GM12878 (cell line): Measurements from ENCODE around the gene MAGI2. TPM values are rescaled to one million over a fixed set of nuclear protein-coding genes. Genes with fewer than 3 reads are reported as not detected.

Experiments
- ATAC-seq: fragments of 200-7000 bp; cut with Tn5 transposase; 3 replicates; pipeline ENCODE4 v1.9.1; 2020; ENCODE audit warnings: mild to moderate bottlenecking, moderate library complexity
- BruUV-seq: library from RNA; stranded (reverse); fragments of 400-500 nt; replicated peaks from 2 replicates; lab custom pipeline; 2021; lab: Mats Ljungman, UMichigan
- CTCF ChIA-PET: fragments of 300-600 bp; sonication (Branson Sonifier 250); formaldehyde crosslinking; extraction: SDS; loops from one replicate; lab custom pipeline; 2021; ENCODE audit warnings: inconsistent platforms; lab: Yijun Ruan, JAX
- POLR2A ChIA-PET: fragments of 350-600 bp; formaldehyde crosslinking; extraction: SDS; loops from one replicate; lab custom pipeline; 2021; ENCODE audit warnings: inconsistent platforms; lab: Charles Lee
- RAD21 ChIA-PET: fragments of 300-600 bp; sonication (Branson Sonifier 250); formaldehyde crosslinking; loops from one replicate; lab custom pipeline; 2023; ENCODE audit warnings: antibody characterized with exemption; ENCODE audit not compliant: unreplicated experiment; lab: Charles Lee
- SMC1A ChIA-PET: fragments of 300-600 bp; sonication (Branson Sonifier 250); formaldehyde crosslinking; loops from one replicate; lab custom pipeline; 2023; ENCODE audit not compliant: unreplicated experiment, uncharacterized antibody; lab: Charles Lee
- DNase-seq: peaks from one replicate; pipeline ENCODE4 v3.0.0-alpha.2; 2011; ENCODE audit warnings: low read depth, low spot score
- FAIRE-seq: peaks from 3 replicates; lab custom pipeline; 2011; peaks lifted over from hg19 to GRCh38; lab: Jason Lieb, UNC
- H2AFZ ChIP-seq: 2 replicates; pipeline ENCODE4 v1.6.0; 2011; ENCODE audit warnings: low read depth, low read length, control low read depth; ENCODE audit not compliant: control insufficient read depth
- H3K27ac ChIP-seq: 2 replicates; pipeline ENCODE4 v1.5.1; 2011; ENCODE audit warnings: control low read depth; ENCODE audit not compliant: control insufficient read depth, insufficient read depth
- H3K27me3 ChIP-seq, 2 experiments: replicated peaks in 1 of 2; 2 replicates each; pipeline versions ENCODE4 v1.6.0 to v1.6.1; 2011; ENCODE audit warnings: low read length in 1 of 2; ENCODE audit not compliant: control insufficient read depth in 2 of 2, insufficient read depth in 2 of 2
- H3K36me3 ChIP-seq, 2 experiments: 2 replicates each; pipeline ENCODE4 v1.5.1; 2011; ENCODE audit warnings: low read length in 1 of 2; ENCODE audit not compliant: control insufficient read depth in 2 of 2, insufficient read depth in 2 of 2
- H3K4me1 ChIP-seq: 2 replicates; pipeline ENCODE4 v1.6.1; 2011; ENCODE audit warnings: mild to moderate bottlenecking, low read length, moderate library complexity, mixed read lengths; ENCODE audit not compliant: control insufficient read depth, insufficient read depth
- H3K4me2 ChIP-seq: 2 replicates; pipeline ENCODE4 v1.6.0; 2011; ENCODE audit warnings: control low read depth; ENCODE audit not compliant: control insufficient read depth, insufficient read depth
- H3K4me3 ChIP-seq: fragments of 200-600 bp; sonication (generic); 2 replicates; pipeline ENCODE4 v1.5.1; 2016
- H3K79me2 ChIP-seq: 2 replicates; pipeline ENCODE4 v1.6.0; 2011; ENCODE audit warnings: low read length; ENCODE audit not compliant: control insufficient read depth, insufficient read depth
- H3K9ac ChIP-seq: 2 replicates; pipeline ENCODE4 v1.8.0; 2011; ENCODE audit warnings: low read length, control low read depth, mixed read lengths; ENCODE audit not compliant: control insufficient read depth, insufficient read depth
- H3K9me3 ChIP-seq: replicated peaks from 3 replicates; pipeline ENCODE4 v1.5.1; 2011; ENCODE audit warnings: mild to moderate bottlenecking, low read length; ENCODE audit not compliant: control insufficient read depth, insufficient read depth
- H4K20me1 ChIP-seq: 2 replicates; pipeline ENCODE4 v1.6.0; 2011; ENCODE audit not compliant: control insufficient read depth, insufficient read depth
- ASH2L ChIP-seq: fragments of 300-600, 200-600 bp; sonication (generic); IDR thresholded peaks from 2 replicates; pipeline ENCODE4 v1.6.1; 2017; ENCODE audit warnings: low read depth, mild to moderate bottlenecking, borderline replicate concordance
- ATF7 ChIP-seq: fragments of 450-650 bp; IDR thresholded peaks from 2 replicates; pipeline ENCODE4 v1.6.1; 2016; ENCODE audit warnings: low read depth, mild to moderate bottlenecking
- BACH1 ChIP-seq: fragments of 450-650 bp; IDR thresholded peaks from 2 replicates; pipeline ENCODE4 v1.6.1; 2017; ENCODE audit warnings: mild to moderate bottlenecking, borderline replicate concordance
- CBX3 ChIP-seq: fragments of 200-600 bp; sonication (generic); IDR thresholded peaks from 2 replicates; pipeline ENCODE4 v1.6.1; 2016; ENCODE audit warnings: low read depth, borderline replicate concordance
- CEBPZ ChIP-seq: fragments of 150-350 bp; IDR thresholded peaks from 2 replicates; pipeline ENCODE4 v1.6.1; 2016; ENCODE audit warnings: low read depth, low read length
- HDAC6 ChIP-seq: fragments of 200-600 bp; sonication (generic); IDR thresholded peaks from one replicate; pipeline ENCODE4 v1.8.0; 2017; ENCODE audit warnings: antibody characterized with exemption; ENCODE audit not compliant: unreplicated experiment
- IKZF1 ChIP-seq: fragments of 450-650 bp; conservative IDR thresholded peaks from 2 replicates; pipeline ENCODE4 v1.6.1; 2017; ENCODE audit warnings: antibody characterized with exemption, mild to moderate bottlenecking
- MYC ChIP-seq: IDR thresholded peaks from 2 replicates; pipeline ENCODE4 v1.6.1; 2011; ENCODE audit warnings: mild to moderate bottlenecking, low read length, moderate library complexity, inconsistent platforms; ENCODE audit not compliant: insufficient read depth, insufficient replicate concordance, insufficient read length, severe bottlenecking
- PAX8 ChIP-seq: fragments of 450-650 bp; IDR thresholded peaks from 2 replicates; pipeline ENCODE4 v1.6.1; 2017; ENCODE audit warnings: mild to moderate bottlenecking, moderate library complexity
- SMAD1 ChIP-seq: fragments of 450-650 bp; IDR thresholded peaks from 2 replicates; pipeline ENCODE4 v1.6.1; 2018; ENCODE audit warnings: mild to moderate bottlenecking, low read depth; ENCODE audit not compliant: partially characterized antibody
- TCF7 ChIP-seq: IDR thresholded peaks from 2 replicates; pipeline ENCODE4 v1.6.1; 2014; ENCODE audit warnings: antibody characterized with exemption, borderline replicate concordance
- ZNF24 ChIP-seq: fragments of 450-650 bp; IDR thresholded peaks from 2 replicates; pipeline ENCODE4 v1.6.1; 2017; ENCODE audit warnings: antibody characterized with exemption, mild to moderate bottlenecking
- ZNF622 ChIP-seq: fragments of 450-650 bp; IDR thresholded peaks from 2 replicates; pipeline ENCODE4 v1.6.1; 2017; ENCODE audit warnings: mild to moderate bottlenecking, inconsistent platforms
- WGBS: methylation state at CpG from one replicate; pipeline ENCODE4 v1.1.6; 2016; ENCODE audit warnings: low lambda C conversion rate; ENCODE audit not compliant: insufficient replicate concordance, insufficient coverage; ENCODE audit errors: missing lambda C conversion rate; 5-methylcytosine and 5-hydroxymethylcytosine counted together
- in situ Hi-C: fragments of 300-500 bp; cut with MboI; formaldehyde crosslinking; loops from 9 replicates; pipeline ENCODE4 v1.14.3; 2018; ENCODE audit warnings: mixed read lengths
- intact Hi-C: fragments of 100-400 bp; cut with micrococcal nuclease; formaldehyde crosslinking; loops from one replicate; pipeline ENCODE4 v1.14.2; 2022; ENCODE audit not compliant: unreplicated experiment
- polyA plus RNA-seq, 11 experiments: library from polyadenylated mRNA; depleted of rRNA in 4 of 11; unstranded in 6 of 11; stranded (reverse) in 5 of 11; fragments of >200 nt; fragmentation: Nextera tagmentation in 4 of 11; fragmentation: Illumina TruSeq in 1 of 11; extraction: Ambion mirVana in 4 of 11; extraction: Trizol in 1 of 11; gene quantifications; 1 replicate in 1 of 11; 2 replicates in 10 of 11; pipeline versions ENCODE4 v1.2.1 to v1.2.3, GENCODE V29; 2011 to 2016; ENCODE audit warnings: inconsistent platforms in 2 of 11, missing spikeins in 2 of 11, low read depth in 1 of 11
- total RNA-seq, 4 experiments: library from RNA; depleted of rRNA in 3 of 4; stranded (reverse); fragments of >200 nt in 3 of 4; fragmentation: Illumina TruSeq in 1 of 4; extraction: Trizol in 1 of 4; gene quantifications; 2 replicates each; pipeline versions ENCODE4 v1.2.1 to v1.2.3, GENCODE V29; 2013 to 2021
- TF ChIP-seq, protein P1 (sequence below): IDR thresholded peaks from 2 replicates; pipeline ENCODE4 v1.6.1; 2011; ENCODE audit warnings: mild to moderate bottlenecking, low read depth, low read length, moderate library complexity; ENCODE audit not compliant: insufficient replicate concordance

The MAGI2 gene
- total and polyA plus RNA-seq, 10 of the 15 experiments (the other 5 are each of a cell fraction or from before 2014, with no cell fraction given) = 0.01 to 0.31 (median 0.05) TPM; not detected in 2

- SMC1A ChIA-PET = interaction anchor here (0.6 kb wide), 1 partner anchor 26 kb away, joined by 3 read pairs; no protein-coding TSS in a partner anchor
- no peak for ATAC-seq
- Histone ChIP-seq H3K9me3 (no peaks in the 10 kb centered on the region), H3K27ac (no peak overlapping the region), H3K4me3 (no peak overlapping the region), H3K9ac (no peak overlapping the region), H4K20me1 (no peaks in the 10 kb centered on the region), H2AFZ (no peak overlapping the region), H3K27me3 (no peaks in the 10 kb centered on the region), H3K79me2 (no peaks in the 10 kb centered on the region), H3K4me2 (no peak overlapping the region), H3K4me1 (no peaks in the 10 kb centered on the region), H3K36me3 (no peaks in the 10 kb centered on the region)
- POLR2A ChIA-PET = no interaction called here
- FAIRE-seq = no peak
- WGBS = 0% methylated on average over 1 of the region's 1 CpG
- CTCF ChIA-PET = no interaction called here
- no TSS peak for BruUV-seq
- no peak for DNase-seq
- TF ChIP-seq ZNF24 (no peak), HDAC6 (no peak), CBX3 (no peak), PAX8 (no peak), ZNF622 (no peak), CEBPZ (no peak), TCF7 (no peak), ASH2L (no peak), BACH1 (no peak), SMAD1 (no peak), IKZF1 (no peak), ATF7 (no peak), MYC (no peak)
- TF ChIP-seq, protein P1, sequence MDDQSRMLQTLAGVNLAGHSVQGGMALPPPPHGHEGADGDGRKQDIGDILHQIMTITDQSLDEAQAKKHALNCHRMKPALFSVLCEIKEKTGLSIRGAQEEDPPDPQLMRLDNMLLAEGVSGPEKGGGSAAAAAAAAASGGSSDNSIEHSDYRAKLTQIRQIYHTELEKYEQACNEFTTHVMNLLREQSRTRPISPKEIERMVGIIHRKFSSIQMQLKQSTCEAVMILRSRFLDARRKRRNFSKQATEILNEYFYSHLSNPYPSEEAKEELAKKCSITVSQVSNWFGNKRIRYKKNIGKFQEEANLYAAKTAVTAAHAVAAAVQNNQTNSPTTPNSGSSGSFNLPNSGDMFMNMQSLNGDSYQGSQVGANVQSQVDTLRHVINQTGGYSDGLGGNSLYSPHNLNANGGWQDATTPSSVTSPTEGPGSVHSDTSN = no peak
- RAD21 ChIA-PET = no interaction called here
- in situ Hi-C loops (no loop called here), intact Hi-C loops (no loop called here)
Measured at GRCh38 chr7:78845155-78845554, 608.3 kb downstream of the MAGI2 start.
